HG03025 (cell line): ENCODE data around the gene LYST.

Experiments used
- ATAC-seq: cut with Tn5 transposase; IDR thresholded peaks from one replicate; pipeline ENCODE4 v1.9.1; 2021; ENCODE audit warnings: mild to moderate bottlenecking, moderate library complexity; ENCODE audit not compliant: unreplicated experiment, low FRiP score

The LYST gene

GRCh38 chr1:235726557-235726956, 140.1 kb downstream of the LYST start:
- ATAC-seq: no peak

GRCh38 chr1:235725434-235725833, 141.3 kb downstream of the LYST start:
- no peak for ATAC-seq

GRCh38 chr1:235724730-235725129, 142.0 kb downstream of the LYST start:
- no peak for ATAC-seq

GRCh38 chr1:235722858-235723257, 143.8 kb downstream of the LYST start:
- no peak for ATAC-seq

- no peak for ATAC-seq
These were observed 144.7 kb downstream of the LYST start for GRCh38 chr1:235721982-235722381.

GRCh38 chr1:235720544-235720943, 146.2 kb downstream of the LYST start:
- ATAC-seq: no peak

- ATAC-seq: no peak
These were observed 152.4 kb downstream of the LYST start for GRCh38 chr1:235714205-235714897.

GRCh38 chr1:235712812-235713211, 153.9 kb downstream of the LYST start:
- ATAC-seq: no peak

GRCh38 chr1:235710687-235711086, 156.0 kb downstream of the LYST start:
- ATAC-seq: no peak

GRCh38 chr1:235709018-235709417, 157.7 kb downstream of the LYST start:
- ATAC-seq: no peak

GRCh38 chr1:235708390-235708962, 158.2 kb downstream of the LYST start:
- ATAC-seq: no peak

- no peak for ATAC-seq
These were observed 163.2 kb downstream of the LYST start for GRCh38 chr1:235703506-235703905.

- no peak for ATAC-seq
These were observed 164.3 kb downstream of the LYST start for GRCh38 chr1:235702412-235702811.

- ATAC-seq: no peak
These were observed 169.2 kb downstream of the LYST start for GRCh38 chr1:235697508-235697907.

- no peak for ATAC-seq
These were observed 177.3 kb downstream of the LYST start for GRCh38 chr1:235689356-235689755.

- ATAC-seq: no peak
These were observed 178.6 kb downstream of the LYST start for GRCh38 chr1:235688096-235688495.

- ATAC-seq: no peak
These were observed 183.1 kb downstream of the LYST start for GRCh38 chr1:235683653-235684052.

GRCh38 chr1:235682216-235682615, 184.5 kb downstream of the LYST start:
- ATAC-seq: no peak

GRCh38 chr1:235679644-235680043, 187.1 kb downstream of the LYST start:
- no peak for ATAC-seq

- no peak for ATAC-seq
These were observed 187.7 kb downstream of the LYST start for GRCh38 chr1:235679005-235679404.

- no peak for ATAC-seq
These were observed 191.4 kb downstream of the LYST start for GRCh38 chr1:235675152-235675890.

GRCh38 chr1:235673981-235674380, 192.7 kb downstream of the LYST start:
- ATAC-seq: no peak
